GM19351 (cell line): Measurements from ENCODE around the gene GCH1.
"Not testable (repeated sequence)": the region's sequence is repeated elsewhere in the genome, so short reads cannot be mapped to it uniquely, and the experiment has no call there.

Experiments
- ATAC-seq: cut with Tn5 transposase; IDR thresholded peaks from one replicate; pipeline ENCODE4 v1.9.1; 2021; ENCODE audit warnings: mild to moderate bottlenecking, moderate library complexity; ENCODE audit not compliant: unreplicated experiment

Gene GCH1

DNA sequence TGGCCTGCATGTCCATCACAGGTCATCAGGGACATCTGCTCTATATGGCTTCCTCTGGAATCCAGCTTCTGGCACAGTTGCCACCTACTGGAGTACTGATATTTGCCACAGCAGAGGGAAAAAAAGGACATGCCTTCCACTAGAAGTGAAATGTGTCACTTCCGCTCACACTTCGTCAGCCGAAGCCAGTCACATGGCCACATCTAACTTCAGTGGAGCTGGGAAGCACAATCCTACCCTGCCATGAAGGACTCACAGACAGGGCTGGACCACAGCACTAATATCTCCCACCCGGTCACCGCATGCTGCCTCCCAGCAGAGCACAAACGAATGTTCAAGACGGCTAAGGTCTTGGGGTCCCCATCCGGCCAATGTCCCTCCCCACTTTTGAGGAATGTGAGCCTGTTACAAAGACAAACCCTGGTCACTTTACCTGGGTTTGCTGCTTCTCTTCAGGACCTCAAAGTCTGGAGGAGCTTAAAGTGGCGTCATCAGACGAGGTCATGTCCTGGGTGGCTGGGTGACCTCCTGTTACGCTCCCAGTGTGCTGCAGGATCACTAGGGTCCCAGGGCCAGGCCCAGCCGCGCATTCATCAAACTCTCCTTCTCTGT, 98.6 kb downstream of the GCH1 start:
- no peak for ATAC-seq

- no peak for ATAC-seq
These were observed 99.2 kb downstream of the GCH1 start for GRCh38 chr14:54803396-54803795.

DNA sequence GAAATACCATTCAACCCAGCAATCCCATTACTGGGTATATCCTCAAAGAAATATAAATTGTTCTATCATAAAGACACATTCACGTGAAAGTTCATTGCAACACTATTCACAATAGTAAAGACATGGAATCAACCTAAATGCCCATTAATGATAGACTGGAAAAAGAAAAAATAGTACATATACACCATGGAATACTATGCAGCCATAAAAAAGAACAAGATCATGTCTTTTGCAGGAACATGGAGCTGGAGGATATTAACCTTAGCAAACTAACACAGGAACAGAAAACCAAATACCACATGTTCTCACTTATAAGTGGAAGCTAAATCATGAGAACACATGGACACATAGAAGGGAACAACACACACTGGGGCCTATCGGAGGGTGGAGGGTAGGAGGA, 101.1 kb downstream of the GCH1 start:
- not testable (repeated sequence) for ATAC-seq

DNA sequence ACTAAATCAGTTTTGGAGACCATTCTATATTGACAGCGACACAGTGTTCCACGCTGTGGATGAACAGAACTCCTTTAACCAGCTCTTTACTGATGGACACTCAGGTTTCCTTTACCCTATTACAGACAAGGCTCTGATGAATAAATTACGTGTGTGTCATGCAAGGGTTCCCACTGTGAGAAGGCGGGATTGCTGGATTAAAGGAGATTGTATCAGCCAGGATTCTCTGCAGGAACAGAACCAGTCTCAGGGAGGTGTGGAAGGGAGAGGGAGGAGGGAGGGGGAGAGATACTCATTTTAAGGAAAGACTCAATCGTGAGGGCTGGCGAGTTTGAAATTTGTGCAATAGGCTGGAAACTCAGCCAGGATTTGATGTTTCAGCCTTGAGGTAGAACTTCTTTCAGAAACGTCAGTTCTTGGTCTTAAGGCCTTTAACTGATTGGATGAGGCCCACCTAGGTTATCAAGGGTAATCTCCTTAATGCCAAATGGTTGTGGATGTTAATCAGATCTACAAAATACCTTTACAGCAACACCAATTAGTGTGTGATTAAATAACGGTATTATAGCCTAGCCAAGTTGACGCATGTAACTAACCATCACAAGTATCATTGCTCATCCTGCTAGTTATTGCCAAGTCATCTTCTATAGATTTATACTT, 104.0 kb downstream of the GCH1 start:
- ATAC-seq: no peak

DNA sequence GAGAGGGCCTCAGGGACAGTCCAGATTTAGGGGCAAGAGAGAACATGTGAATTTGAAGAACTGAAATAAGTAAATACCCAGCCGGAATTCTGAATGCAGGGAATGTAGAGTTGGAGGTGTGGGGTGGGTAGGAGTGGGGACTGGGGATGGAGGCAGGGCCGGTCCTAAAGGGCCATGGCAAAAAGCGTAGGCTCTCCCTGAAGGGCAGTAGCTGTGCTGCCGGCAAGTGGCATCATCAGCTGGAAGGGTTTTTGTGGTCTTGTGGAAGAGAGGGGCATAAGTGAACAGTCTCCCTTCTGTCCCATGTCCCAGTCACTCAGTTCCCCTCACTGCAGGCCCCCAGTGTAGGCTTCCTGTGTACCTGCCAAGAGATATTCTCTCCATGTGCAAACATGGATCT, 104.6 kb downstream of the GCH1 start:
- ATAC-seq: no peak

DNA sequence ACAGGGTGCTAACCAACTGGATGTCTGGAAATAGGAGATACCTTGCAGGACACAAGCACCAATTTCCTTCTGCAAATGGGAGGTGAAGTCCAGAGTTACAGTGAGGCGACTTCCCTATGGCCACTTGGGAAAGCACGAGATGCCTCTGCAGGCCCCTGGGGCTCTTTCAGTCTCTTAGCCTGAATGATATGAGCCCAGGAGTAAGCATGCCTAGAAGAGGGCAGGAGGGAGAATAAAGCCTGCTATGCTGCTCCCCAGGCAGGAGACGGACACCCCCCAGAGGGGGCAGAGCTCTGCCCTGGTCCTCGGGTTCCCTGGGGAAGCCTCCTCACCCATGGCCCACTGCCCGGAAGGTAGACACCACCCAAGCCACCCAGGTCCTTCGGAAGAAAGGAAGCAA, 105.1 kb downstream of the GCH1 start:
- no peak for ATAC-seq

DNA sequence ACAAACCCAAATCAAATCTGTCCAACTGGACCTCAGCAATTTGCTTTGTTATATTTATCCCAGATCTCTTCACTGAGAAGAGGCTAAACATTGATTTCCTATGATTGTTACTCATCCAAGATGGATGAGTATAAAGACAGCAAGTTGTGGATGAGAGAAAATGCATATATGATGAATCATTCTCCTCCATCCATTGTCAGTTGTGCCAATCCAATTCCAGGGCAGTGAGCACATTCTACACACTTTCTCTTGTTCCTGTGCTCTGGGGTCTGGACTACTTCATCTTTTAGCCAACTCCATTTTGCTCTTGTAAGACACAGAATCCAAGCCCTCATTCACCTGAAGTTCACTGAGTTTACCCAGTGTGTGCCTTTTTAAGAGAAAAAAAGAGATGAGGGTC, 105.7 kb downstream of the GCH1 start:
- no peak for ATAC-seq

DNA sequence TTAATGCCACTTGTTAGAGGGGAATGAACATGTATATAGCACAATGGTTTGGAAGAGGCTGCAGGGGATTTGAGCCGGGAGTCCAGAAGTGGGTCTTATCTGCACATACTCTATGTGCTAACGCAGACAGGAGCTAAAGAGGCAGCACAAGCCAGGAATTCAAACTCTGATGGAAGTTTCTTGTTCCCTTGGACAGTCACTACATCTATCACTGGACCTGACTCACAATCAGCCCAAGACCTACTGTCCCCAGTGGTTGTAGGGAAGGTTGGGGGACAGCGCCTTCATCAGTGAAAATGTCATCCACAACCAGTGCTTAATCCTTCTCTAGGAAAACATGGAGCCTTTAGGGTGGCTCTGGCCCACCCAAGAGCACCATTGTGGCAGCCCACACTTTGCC, 107.8 kb downstream of the GCH1 start:
- no peak for ATAC-seq

GRCh38 chr14:54794159-54794558, 108.5 kb downstream of the GCH1 start:
- ATAC-seq: no peak

DNA sequence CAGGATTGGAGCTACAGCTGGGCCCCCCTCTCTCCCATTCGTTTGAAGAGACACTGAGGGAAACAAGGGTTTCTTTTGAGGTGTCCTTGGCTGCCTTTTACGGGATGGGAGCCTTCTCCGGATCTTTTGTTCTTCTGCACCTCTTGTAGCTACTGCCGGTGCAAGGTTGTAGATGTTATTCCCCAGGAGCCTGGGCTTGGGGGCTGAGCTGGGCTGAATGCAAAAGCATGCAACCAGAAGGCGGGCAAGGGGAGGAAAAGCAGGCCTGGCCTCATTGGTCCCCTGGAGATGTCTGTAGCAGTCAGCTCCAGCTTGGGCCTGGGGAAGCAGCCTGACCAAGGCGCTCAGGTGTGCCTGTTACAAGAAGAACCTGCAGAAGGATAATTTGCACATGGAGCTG, 110.3 kb downstream of the GCH1 start:
- ATAC-seq: no peak
